ENCODE results near the gene PRXL2A.
"Not testable (repeated sequence)": the region's sequence is repeated elsewhere in the genome, so short reads cannot be mapped to it uniquely, and the experiment has no call there.

Gene PRXL2A

GRCh38 chr10:80473096-80473657, 64.8 kb downstream of the PRXL2A start:
- in situ Hi-C loops (cut with MboI; ENCODE audit: low pct_unique_long_range_greater_than_20kb, low sequenced_read_pairs, unreplicated experiment): no loop called here
- TF ChIP-seq, protein P1, sequence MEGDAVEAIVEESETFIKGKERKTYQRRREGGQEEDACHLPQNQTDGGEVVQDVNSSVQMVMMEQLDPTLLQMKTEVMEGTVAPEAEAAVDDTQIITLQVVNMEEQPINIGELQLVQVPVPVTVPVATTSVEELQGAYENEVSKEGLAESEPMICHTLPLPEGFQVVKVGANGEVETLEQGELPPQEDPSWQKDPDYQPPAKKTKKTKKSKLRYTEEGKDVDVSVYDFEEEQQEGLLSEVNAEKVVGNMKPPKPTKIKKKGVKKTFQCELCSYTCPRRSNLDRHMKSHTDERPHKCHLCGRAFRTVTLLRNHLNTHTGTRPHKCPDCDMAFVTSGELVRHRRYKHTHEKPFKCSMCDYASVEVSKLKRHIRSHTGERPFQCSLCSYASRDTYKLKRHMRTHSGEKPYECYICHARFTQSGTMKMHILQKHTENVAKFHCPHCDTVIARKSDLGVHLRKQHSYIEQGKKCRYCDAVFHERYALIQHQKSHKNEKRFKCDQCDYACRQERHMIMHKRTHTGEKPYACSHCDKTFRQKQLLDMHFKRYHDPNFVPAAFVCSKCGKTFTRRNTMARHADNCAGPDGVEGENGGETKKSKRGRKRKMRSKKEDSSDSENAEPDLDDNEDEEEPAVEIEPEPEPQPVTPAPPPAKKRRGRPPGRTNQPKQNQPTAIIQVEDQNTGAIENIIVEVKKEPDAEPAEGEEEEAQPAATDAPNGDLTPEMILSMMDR (IDR thresholded peaks at IDR 0.05; ENCODE audit: extremely low read depth, insufficient read depth, missing control alignments): no peak
- DNase-seq (ENCODE audit: low spot score): no peak

DNA sequence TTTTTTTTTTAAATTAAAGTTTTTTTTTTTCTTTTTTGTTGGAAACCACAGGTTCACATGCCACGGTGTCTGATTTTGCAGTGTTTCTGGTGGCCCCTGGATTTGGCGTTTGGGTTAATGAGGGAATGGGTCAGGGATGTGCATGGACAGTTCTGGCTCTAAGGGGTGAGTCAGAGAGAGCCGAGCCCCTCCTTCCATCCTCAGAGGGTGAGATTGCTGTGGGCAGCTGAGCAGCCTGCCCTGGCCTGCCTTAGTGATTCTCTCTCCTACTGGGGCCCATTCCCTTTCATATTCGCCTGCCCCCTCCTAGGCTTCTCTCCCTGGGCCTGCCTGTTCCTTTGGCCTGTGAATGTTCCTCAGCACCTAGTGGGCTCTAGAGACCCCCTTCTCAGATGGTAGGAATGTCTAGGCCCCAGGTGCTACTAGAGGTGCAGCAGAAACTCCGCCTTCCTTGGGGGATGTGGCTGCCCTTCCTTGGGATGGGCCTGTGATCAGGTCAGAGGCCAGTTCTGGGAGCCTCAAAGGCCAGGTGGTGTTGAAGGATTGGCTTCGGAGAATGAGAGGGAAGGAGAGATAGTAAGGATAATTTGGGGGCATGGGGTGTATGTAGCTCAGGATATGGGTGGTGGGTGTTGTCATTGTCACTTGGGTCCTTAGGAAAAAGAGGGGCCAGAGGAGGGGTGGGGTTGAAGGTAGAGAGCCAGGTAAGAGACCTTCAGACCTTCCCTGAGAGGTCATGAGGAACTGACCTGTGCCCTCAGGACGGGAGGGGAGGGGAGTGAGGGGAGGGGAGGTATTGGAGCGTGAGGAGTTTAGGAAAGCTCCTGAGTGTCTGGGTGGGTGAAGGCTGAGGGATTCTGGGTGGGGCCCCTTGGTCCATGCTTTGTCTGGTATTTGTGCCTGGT, 65.6 kb downstream of the PRXL2A start:
- DNase-seq (ENCODE audit: low spot score): no peak
- TF ChIP-seq, protein P1 (IDR thresholded peaks at IDR 0.05; ENCODE audit: extremely low read depth, insufficient read depth, missing control alignments): no peak
- in situ Hi-C loops (cut with MboI; ENCODE audit: low pct_unique_long_range_greater_than_20kb, low sequenced_read_pairs, unreplicated experiment): no loop called here

- TF ChIP-seq, protein P1 (IDR thresholded peaks at IDR 0.05; ENCODE audit: extremely low read depth, insufficient read depth, missing control alignments): no peak
- DNase-seq (ENCODE audit: low spot score): no peak
- in situ Hi-C loops (cut with MboI; ENCODE audit: low pct_unique_long_range_greater_than_20kb, low sequenced_read_pairs, unreplicated experiment): no loop called here
Measured at GRCh38 chr10:80474597-80474910, 66.2 kb downstream of the PRXL2A start.

- no peak for DNase-seq (ENCODE audit: low spot score)
- TF ChIP-seq, protein P1 (IDR thresholded peaks at IDR 0.05; ENCODE audit: extremely low read depth, insufficient read depth, missing control alignments): no peak
- in situ Hi-C loops (cut with MboI; ENCODE audit: low pct_unique_long_range_greater_than_20kb, low sequenced_read_pairs, unreplicated experiment): no loop called here
Measured at GRCh38 chr10:80474941-80475340, 66.6 kb downstream of the PRXL2A start.

GRCh38 chr10:80475641-80476040, 67.3 kb downstream of the PRXL2A start:
- in situ Hi-C loops (cut with MboI; ENCODE audit: low pct_unique_long_range_greater_than_20kb, low sequenced_read_pairs, unreplicated experiment); DNase-seq (ENCODE audit: low spot score): not testable (repeated sequence)

GRCh38 chr10:80476685-80477084, 68.3 kb downstream of the PRXL2A start:
- DNase-seq (ENCODE audit: low spot score): no peak
- in situ Hi-C loops (cut with MboI; ENCODE audit: low pct_unique_long_range_greater_than_20kb, low sequenced_read_pairs, unreplicated experiment): no loop called here
- TF ChIP-seq, protein P1 (IDR thresholded peaks at IDR 0.05; ENCODE audit: extremely low read depth, insufficient read depth, missing control alignments): no peak

DNA sequence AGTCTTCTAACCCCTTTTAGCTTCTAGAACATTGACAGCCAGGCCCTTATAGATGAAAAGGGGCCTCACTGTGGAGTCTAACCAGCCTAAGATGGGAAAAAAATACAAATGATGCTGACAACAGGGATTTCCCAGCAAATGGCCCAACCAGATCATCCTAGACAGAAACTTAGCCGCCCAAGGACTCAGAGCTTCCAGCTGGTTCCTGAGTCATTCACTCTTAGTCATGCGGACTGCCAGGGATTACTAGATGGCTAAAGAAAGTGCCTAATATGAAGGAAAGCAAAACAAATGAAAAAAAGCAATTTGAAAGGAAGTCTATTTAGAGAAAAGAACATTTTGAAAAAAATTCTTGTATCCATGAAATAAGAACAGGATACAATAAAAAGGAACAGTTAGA, 69.5 kb downstream of the PRXL2A start:
- in situ Hi-C loops (cut with MboI; ENCODE audit: low pct_unique_long_range_greater_than_20kb, low sequenced_read_pairs, unreplicated experiment): no loop called here
- DNase-seq (ENCODE audit: low spot score): no peak
- TF ChIP-seq, protein P1 (IDR thresholded peaks at IDR 0.05; ENCODE audit: extremely low read depth, insufficient read depth, missing control alignments): no peak

GRCh38 chr10:80480373-80480772, 72.0 kb downstream of the PRXL2A start:
- in situ Hi-C loops (cut with MboI; ENCODE audit: low pct_unique_long_range_greater_than_20kb, low sequenced_read_pairs, unreplicated experiment); DNase-seq (ENCODE audit: low spot score): not testable (repeated sequence)

All from GM13977 (cell line).